22Rv1 (cell line): ENCODE data around the gene BCL2L13.
A peak's percentile ranks its signal among the peaks of the same experiment; 100 is the strongest.
"Not testable (repeated sequence)": the region's sequence is repeated elsewhere in the genome, so short reads cannot be mapped to it uniquely, and the experiment has no call there.

ENCODE experiments used
- H3K27ac ChIP-seq: fragments of 450-650 bp; 2 replicates; pipeline ENCODE4 v1.5.1; 2017
- CTCF ChIP-seq: fragments of 450-650 bp; IDR thresholded peaks from 2 replicates; pipeline ENCODE4 v1.5.1; 2017; ENCODE audit warnings: mild to moderate bottlenecking
- ZFX ChIP-seq: fragments of 450-650 bp; IDR thresholded peaks from 2 replicates; pipeline ENCODE4 v1.6.1; 2017; ENCODE audit warnings: antibody characterized with exemption, borderline replicate concordance

The BCL2L13 gene

GRCh38 chr22:17694752-17695151 lies 56.2 kb downstream of the BCL2L13 start:
- no peak overlapping the region for H3K27ac ChIP-seq
- TF ChIP-seq ZFX (no peak), CTCF (no peak)

- TF ChIP-seq ZFX, result no peak
- no peak for TF ChIP-seq CTCF
Measured at GRCh38 chr22:17695986-17696385, 57.4 kb downstream of the BCL2L13 start.

GRCh38 chr22:17697196-17697595 lies 58.6 kb downstream of the BCL2L13 start:
- not testable (repeated sequence) for H3K27ac ChIP-seq

More at GRCh38 chr22:17695986-17696385, 57.4 kb downstream of the BCL2L13 start:
- no peak overlapping the region for H3K27ac ChIP-seq

- H3K27ac ChIP-seq, result not testable (repeated sequence)
Measured at GRCh38 chr22:17698276-17698675, 59.7 kb downstream of the BCL2L13 start.

GRCh38 chr22:17698948-17699347 lies 60.4 kb downstream of the BCL2L13 start:
- no peak for TF ChIP-seq ZFX
- TF ChIP-seq CTCF, result no peak

GRCh38 chr22:17699696-17700340 lies 61.3 kb downstream of the BCL2L13 start:
- H3K27ac ChIP-seq, result no peak overlapping the region
- TF ChIP-seq ZFX (no peak), CTCF (no peak)

More at GRCh38 chr22:17698948-17699347, 60.4 kb downstream of the BCL2L13 start:
- H3K27ac ChIP-seq, result no peak overlapping the region

GRCh38 chr22:17700778-17701177 lies 62.2 kb downstream of the BCL2L13 start:
- no peak for TF ChIP-seq ZFX
- H3K27ac ChIP-seq, result 0 out of 2 replicates have a peak overlapping the region, but pooled peaks have one; percentile 14

- no peak overlapping the region for H3K27ac ChIP-seq
- no peak for TF ChIP-seq ZFX
- no peak for TF ChIP-seq CTCF
Measured at GRCh38 chr22:17703811-17704210, 65.3 kb downstream of the BCL2L13 start.

- H3K27ac ChIP-seq, result no peak overlapping the region
- no peak for TF ChIP-seq ZFX
- TF ChIP-seq CTCF, result no peak
Measured at GRCh38 chr22:17705546-17705945, 67.0 kb downstream of the BCL2L13 start.
